Astrocyte (in vitro differentiated cells and primary cell): ENCODE measurements around the gene IMMP2L. TPM values are rescaled to one million over a fixed set of nuclear protein-coding genes. Genes with fewer than 3 reads are reported as not detected.

Source experiments
- DNase-seq: peaks from one replicate; pipeline ENCODE4 v3.0.0-alpha.2; 2010; ENCODE audit warnings: low read depth
- FAIRE-seq: peaks from 2 replicates; lab custom pipeline; 2011; peaks lifted over from hg19 to GRCh38; lab: Jason Lieb, UNC
- H2AFZ ChIP-seq: 2 replicates; pipeline ENCODE4 v1.6.0; 2012; ENCODE audit warnings: low read depth, low read length, inconsistent platforms
- H3K27ac ChIP-seq: 2 replicates; pipeline ENCODE4 v1.5.1; 2011; ENCODE audit warnings: low read depth, low read length, inconsistent platforms
- H3K27me3 ChIP-seq: 2 replicates; pipeline ENCODE4 v1.6.0; 2011; ENCODE audit warnings: low read length, inconsistent platforms; ENCODE audit not compliant: insufficient read depth
- H3K36me3 ChIP-seq: 2 replicates; pipeline ENCODE4 v1.5.1; 2011; ENCODE audit warnings: low read length, inconsistent platforms; ENCODE audit not compliant: insufficient read depth
- H3K4me1 ChIP-seq: 2 replicates; pipeline ENCODE4 v1.5.1; 2011; ENCODE audit warnings: low read length, inconsistent platforms; ENCODE audit not compliant: insufficient read depth
- H3K4me2 ChIP-seq: 2 replicates; pipeline ENCODE4 v1.6.0; 2012; ENCODE audit warnings: low read length, inconsistent platforms
- H3K4me3 ChIP-seq: 2 replicates; pipeline ENCODE4 v1.5.1; 2011; ENCODE audit warnings: low read depth, mild to moderate bottlenecking, low read length, inconsistent platforms; ENCODE audit not compliant: insufficient read depth
- H3K79me2 ChIP-seq: 2 replicates; pipeline ENCODE4 v1.6.0; 2012; ENCODE audit warnings: mild to moderate bottlenecking, low read length, inconsistent platforms; ENCODE audit not compliant: insufficient read depth
- H3K9ac ChIP-seq: 2 replicates; pipeline ENCODE4 v1.6.0; 2012; ENCODE audit warnings: mild to moderate bottlenecking, low read length, inconsistent platforms
- H3K9me3 ChIP-seq: 2 replicates; pipeline ENCODE4 v1.5.1; 2012; ENCODE audit warnings: low read depth, mild to moderate bottlenecking, low read length, inconsistent platforms; ENCODE audit not compliant: insufficient read depth
- H4K20me1 ChIP-seq: 2 replicates; pipeline ENCODE4 v1.6.0; 2012; ENCODE audit warnings: low read length, inconsistent platforms; ENCODE audit not compliant: insufficient read depth
- H3K27ac Mint-ChIP-seq: one replicate; pipeline ENCODE4 v1.8.0; 2021; ENCODE audit warnings: mild to moderate bottlenecking, mixed read lengths; ENCODE audit not compliant: unreplicated experiment
- H3K27me3 Mint-ChIP-seq: one replicate; pipeline ENCODE4 v1.8.0; 2021; ENCODE audit warnings: low read depth, mixed read lengths; ENCODE audit not compliant: unreplicated experiment
- H3K36me3 Mint-ChIP-seq: one replicate; pipeline ENCODE4 v1.8.0; 2021; ENCODE audit warnings: low read depth, mixed read lengths; ENCODE audit not compliant: unreplicated experiment
- H3K4me1 Mint-ChIP-seq: one replicate; pipeline ENCODE4 v1.8.0; 2021; ENCODE audit warnings: low read depth, mixed read lengths; ENCODE audit not compliant: unreplicated experiment
- H3K4me3 Mint-ChIP-seq: one replicate; pipeline ENCODE4 v1.8.0; 2021; ENCODE audit warnings: mild to moderate bottlenecking, moderate library complexity, mixed read lengths; ENCODE audit not compliant: unreplicated experiment
- H3K9me3 Mint-ChIP-seq: one replicate; pipeline ENCODE4 v1.8.0; 2021; ENCODE audit warnings: mild to moderate bottlenecking, mixed read lengths; ENCODE audit not compliant: unreplicated experiment
- EZH2 ChIP-seq: IDR thresholded peaks from 2 replicates; pipeline ENCODE4 v1.6.1; 2012; ENCODE audit warnings: mild to moderate bottlenecking, low read length, inconsistent platforms; ENCODE audit not compliant: insufficient read depth
- total RNA-seq: library from RNA; stranded (reverse); gene quantifications from 2 replicates; pipeline ENCODE4 v1.2.1, GENCODE V29; 2021
- TF ChIP-seq, protein P1 (sequence below): IDR thresholded peaks from 2 replicates; pipeline ENCODE4 v1.5.1; 2011; ENCODE audit warnings: low read depth, mild to moderate bottlenecking, inconsistent platforms, low read length, moderate library complexity; ENCODE audit not compliant: insufficient read depth

The IMMP2L gene
- total RNA-seq, 1 donor from 2014 or later, result 13.8 TPM

DNA sequence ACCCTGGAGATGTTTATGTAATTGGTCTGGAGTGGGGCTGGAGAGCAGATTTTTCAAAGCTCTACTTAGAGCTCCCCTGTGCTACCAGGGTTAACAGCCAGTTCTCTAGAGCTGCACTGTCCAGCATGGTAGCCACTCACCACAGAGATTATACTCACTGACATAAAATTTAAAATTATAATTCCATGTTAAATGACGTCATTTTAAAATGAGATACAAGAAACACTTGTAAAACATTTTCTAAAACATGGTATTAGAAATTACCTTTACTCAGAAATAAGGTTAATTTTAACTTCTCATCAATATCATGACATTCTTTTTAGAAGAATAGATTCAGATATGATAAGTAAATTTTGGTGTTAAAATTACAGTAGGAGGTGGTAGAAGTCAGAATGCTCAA, 777.5 kb downstream of the IMMP2L start:
- Histone ChIP-seq H3K9me3 (no peaks in the 10 kb centered on the region), H3K4me3 (no peak overlapping the region), H3K4me2 (no peak overlapping the region), H2AFZ (no peak overlapping the region), H4K20me1 (no peaks in the 10 kb centered on the region), H3K36me3 (no peaks in the 10 kb centered on the region), H3K9ac (no peak overlapping the region), H3K79me2 (no peaks in the 10 kb centered on the region), H3K27ac (no peak overlapping the region), H3K4me1 (no peaks in the 10 kb centered on the region), H3K27me3 (no peaks in the 10 kb centered on the region)
- TF ChIP-seq EZH2, result no peak
- TF ChIP-seq, protein P1, sequence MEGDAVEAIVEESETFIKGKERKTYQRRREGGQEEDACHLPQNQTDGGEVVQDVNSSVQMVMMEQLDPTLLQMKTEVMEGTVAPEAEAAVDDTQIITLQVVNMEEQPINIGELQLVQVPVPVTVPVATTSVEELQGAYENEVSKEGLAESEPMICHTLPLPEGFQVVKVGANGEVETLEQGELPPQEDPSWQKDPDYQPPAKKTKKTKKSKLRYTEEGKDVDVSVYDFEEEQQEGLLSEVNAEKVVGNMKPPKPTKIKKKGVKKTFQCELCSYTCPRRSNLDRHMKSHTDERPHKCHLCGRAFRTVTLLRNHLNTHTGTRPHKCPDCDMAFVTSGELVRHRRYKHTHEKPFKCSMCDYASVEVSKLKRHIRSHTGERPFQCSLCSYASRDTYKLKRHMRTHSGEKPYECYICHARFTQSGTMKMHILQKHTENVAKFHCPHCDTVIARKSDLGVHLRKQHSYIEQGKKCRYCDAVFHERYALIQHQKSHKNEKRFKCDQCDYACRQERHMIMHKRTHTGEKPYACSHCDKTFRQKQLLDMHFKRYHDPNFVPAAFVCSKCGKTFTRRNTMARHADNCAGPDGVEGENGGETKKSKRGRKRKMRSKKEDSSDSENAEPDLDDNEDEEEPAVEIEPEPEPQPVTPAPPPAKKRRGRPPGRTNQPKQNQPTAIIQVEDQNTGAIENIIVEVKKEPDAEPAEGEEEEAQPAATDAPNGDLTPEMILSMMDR, result no peak
- Mint-ChIP-seq H3K4me1 (no peaks in the 10 kb centered on the region), H3K27me3 (no peaks in the 10 kb centered on the region), H3K9me3 (no peaks in the 10 kb centered on the region), H3K4me3 (no peak overlapping the region), H3K36me3 (no peaks in the 10 kb centered on the region), H3K27ac (no peak overlapping the region)
- DNase-seq (no peak), FAIRE-seq (no peak)

DNA sequence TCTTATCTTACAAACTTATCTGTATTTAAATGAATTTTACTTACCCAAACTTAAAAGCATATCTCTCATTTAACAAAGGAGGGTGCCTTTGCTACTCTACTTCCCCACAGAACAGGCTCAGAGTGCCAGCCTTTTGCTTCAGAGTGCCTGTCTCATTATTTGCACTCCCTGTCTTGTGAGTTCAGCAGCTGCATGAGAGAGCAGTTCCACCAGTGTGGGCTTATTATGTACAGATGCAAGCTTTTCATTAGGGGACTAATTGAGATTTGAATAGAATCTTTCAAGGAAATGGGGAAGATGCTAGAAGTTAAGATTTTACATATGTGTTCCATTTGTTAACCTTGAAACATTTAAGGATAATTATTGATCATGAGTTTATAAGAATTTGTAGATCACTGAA, 781.6 kb downstream of the IMMP2L start:
- Histone ChIP-seq H3K27me3 (no peaks in the 10 kb centered on the region), H3K9ac (no peak overlapping the region), H3K4me3 (no peak overlapping the region), H3K36me3 (no peaks in the 10 kb centered on the region), H3K4me1 (no peaks in the 10 kb centered on the region), H3K79me2 (no peaks in the 10 kb centered on the region), H3K27ac (no peak overlapping the region), H3K9me3 (no peaks in the 10 kb centered on the region), H2AFZ (no peak overlapping the region), H4K20me1 (no peaks in the 10 kb centered on the region), H3K4me2 (no peak overlapping the region)
- Mint-ChIP-seq H3K4me3 (no peak overlapping the region), H3K36me3 (no peaks in the 10 kb centered on the region), H3K27ac (peak overlapping the region; percentile 22), H3K9me3 (no peaks in the 10 kb centered on the region), H3K27me3 (no peaks in the 10 kb centered on the region), H3K4me1 (peaks cover 23% of the 10 kb centered on the region)
- DNase-seq (no peak), FAIRE-seq (no peak)
- TF ChIP-seq, protein P1, result no peak
- no peak for TF ChIP-seq EZH2

DNA sequence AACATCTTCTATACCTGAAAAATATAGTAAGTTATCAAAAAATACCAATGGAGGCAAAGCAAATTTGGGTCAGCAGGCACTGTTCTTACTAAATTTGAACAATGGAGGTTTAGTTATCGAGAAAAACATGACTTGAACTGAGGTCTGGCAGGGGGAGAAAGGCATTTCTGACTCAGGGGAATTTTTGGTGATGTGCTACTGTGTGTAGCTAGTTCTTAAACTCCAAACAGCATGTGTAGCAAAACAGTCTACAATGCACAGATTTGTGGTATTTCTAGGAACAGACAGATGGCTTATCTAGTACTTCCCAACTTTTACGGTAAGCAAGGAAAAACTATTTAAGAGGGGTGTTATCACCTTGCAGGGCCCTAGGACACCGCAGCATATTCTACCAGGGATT, 783.0 kb downstream of the IMMP2L start:
- no peaks in the 10 kb centered on the region for H3K27me3 ChIP-seq
- Mint-ChIP-seq H3K4me1 (peaks cover 30% of the 10 kb centered on the region), H3K27ac (no peak overlapping the region), H3K36me3 (no peaks in the 10 kb centered on the region), H3K4me3 (no peak overlapping the region), H3K9me3 (no peaks in the 10 kb centered on the region), H3K27me3 (no peaks in the 10 kb centered on the region)
- FAIRE-seq (no peak), DNase-seq (no peak)
- no peak overlapping the region for H3K27ac ChIP-seq
- H3K9me3 ChIP-seq, result no peaks in the 10 kb centered on the region
- no peak overlapping the region for H3K4me3 ChIP-seq
- no peak overlapping the region for H3K4me2 ChIP-seq
- H3K79me2 ChIP-seq, result no peaks in the 10 kb centered on the region
- H3K9ac ChIP-seq, result no peak overlapping the region
- no peaks in the 10 kb centered on the region for H4K20me1 ChIP-seq
- no peak overlapping the region for H2AFZ ChIP-seq
- no peaks in the 10 kb centered on the region for H3K36me3 ChIP-seq
- H3K4me1 ChIP-seq, result no peaks in the 10 kb centered on the region
- TF ChIP-seq, protein P1, result no peak
